Activated T-cell treated with anti-CD3 and anti-CD28 coated beads, Interleukin-2, amount 50 U/mL, for 1 hour (primary cell): ENCODE data around the gene ANXA5.
"Not testable (repeated sequence)": the region's sequence is repeated elsewhere in the genome, so short reads cannot be mapped to it uniquely, and the experiment has no call there.

Source experiments
- DNase-seq: peaks from one replicate; pipeline ENCODE4 v3.0.0-alpha.2; 2020

Gene ANXA5

DNA sequence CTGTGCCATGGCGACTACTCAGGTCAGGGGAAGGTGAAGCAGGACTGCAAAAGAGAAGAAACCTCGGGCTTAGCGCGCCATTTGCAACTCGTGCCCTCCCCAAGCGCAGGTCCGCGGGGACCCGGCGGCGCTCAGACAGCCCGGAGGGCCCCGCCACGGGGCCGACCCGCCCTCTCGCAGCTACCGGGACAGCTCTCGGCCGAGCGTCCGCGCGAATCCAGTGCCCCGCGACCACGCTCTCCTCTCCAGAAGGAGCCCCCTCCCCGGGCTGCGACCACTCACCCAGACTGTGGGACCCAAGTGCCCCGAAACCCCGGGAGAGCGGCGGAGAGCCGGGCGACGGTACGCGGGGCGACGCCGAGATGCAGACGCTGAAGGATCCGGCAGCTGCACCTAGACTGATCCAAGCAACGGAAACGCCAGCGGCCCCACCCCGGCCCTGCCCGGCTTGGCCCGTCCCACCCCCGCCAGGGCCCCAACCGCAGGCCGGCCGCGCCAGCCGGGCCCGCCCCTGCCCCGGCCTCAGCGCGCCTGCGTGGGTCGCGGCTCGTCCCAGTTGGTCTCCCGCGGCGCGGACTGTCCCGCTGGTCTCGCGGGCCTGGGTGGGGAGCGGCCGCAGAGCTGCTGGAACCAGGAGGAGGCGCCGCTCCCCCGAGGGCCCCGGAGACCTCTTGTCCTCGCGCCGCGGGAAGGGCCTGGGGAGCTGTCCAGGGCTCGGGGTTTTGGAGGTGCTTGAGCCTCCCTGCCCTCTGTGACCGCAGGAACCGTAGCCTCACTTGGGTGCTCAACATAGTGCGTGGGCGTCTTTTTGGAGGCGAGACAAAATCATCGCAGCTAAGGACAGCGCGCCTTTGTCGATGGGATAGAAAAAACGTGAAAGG lies at the start of gene ANXA5:
TSS of gene ANXA5 (minus strand) at position 400 of the 881 bp plus-strand sequence. CDS start at position 9, 391 bp downstream.
- peak; percentile 65 for DNase-seq

- no peak for DNase-seq
Measured at GRCh38 chr4:121742794-121743193, 46.0 kb upstream of the ANXA5 start.

GRCh38 chr4:121741751-121742150 lies 45.0 kb upstream of the ANXA5 start:
- DNase-seq = no peak

DNA sequence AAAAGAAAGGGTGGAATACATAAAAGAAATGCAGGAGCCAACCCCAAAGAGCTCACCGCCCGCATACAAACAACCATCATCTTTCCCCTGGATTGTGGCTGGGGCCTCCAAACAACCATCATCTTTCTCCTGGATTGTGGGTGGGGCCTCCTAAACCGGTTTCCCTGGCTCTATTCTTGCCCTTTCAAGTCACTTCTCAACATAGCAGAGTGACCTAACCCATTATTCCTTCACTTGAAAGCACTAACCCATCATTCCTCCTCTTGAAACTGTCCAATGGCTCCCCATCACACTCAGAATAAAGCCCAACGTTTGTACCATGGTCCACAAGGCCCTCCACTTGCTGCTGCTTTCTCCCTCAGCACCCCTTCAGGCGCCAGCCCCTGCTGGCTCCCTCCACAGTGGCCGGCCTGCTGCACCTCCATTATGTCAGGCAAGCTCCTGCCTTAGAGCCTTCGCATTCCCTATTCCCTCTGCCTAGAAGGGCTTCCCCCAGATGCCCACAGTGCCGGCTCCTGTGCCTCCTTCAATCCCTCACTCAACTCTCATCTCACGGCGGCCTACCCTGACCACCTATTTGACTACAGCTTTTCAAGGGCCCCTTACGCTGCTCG lies 44.1 kb upstream of the ANXA5 start:
- no peak for DNase-seq

DNA sequence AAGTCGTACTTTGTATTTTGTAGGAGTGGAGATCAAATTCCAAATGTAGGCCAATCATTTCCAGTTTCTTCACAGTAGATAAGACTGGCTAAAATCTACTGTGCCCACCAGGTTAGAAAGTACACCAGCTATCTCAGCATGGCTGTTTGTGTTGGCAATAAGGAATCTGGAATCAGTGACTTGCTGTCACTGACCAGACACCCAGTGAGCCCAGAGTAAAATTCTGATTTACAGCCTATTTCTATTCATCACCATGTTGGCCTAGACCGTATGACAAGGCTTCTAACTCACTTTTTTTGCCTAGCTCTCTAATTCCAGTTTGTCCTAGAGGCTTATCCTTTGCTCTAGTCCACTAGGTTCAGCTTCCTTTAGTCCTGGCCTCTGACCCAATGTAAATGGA lies 42.8 kb upstream of the ANXA5 start:
- DNase-seq = no peak

- DNase-seq = no peak
Measured at GRCh38 chr4:121738780-121739535, 42.2 kb upstream of the ANXA5 start.

- no peak for DNase-seq
Measured at GRCh38 chr4:121737846-121738554, 41.2 kb upstream of the ANXA5 start.

GRCh38 chr4:121736735-121737351 lies 40.1 kb upstream of the ANXA5 start:
- no peak for DNase-seq

DNA sequence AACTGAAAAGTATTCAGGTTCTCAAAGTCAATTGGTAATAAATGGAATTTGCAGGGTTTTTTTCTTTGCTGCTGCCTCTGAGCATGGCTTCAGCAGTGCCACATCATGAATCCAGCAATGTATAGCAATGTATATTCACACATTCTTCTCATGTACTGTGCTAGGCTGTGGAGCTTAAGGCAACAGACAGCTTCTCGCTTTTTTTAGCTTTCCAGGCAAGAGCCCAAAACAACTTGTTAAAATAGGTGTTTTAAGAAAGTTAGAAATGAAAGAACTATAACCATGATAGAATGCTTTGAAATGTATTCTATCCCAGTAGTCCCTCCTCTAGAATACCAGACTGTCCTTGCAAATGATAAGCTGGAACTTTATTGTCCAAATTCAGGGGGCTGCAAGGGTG lies 37.8 kb upstream of the ANXA5 start:
- DNase-seq = no peak

DNA sequence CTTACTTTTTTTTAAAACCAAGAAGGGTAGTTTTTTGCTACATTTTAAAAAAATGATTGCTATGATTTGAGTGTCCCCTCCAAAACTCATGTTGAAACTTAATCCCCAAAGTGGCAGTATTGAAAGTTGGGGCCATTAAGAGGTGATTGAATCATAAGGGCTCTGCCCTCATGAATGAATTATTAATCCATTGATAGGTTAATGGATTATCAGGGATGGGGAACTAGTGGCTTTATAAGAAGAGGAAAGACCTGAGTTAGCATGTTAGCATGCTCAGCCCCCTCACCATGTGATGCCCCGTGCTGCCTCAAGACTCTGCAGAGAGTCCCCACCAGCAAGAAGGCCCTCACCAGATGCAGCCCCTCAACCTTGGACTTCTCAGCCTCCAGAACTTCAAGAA lies 37.2 kb upstream of the ANXA5 start:
- no peak for DNase-seq

GRCh38 chr4:121729753-121730152 lies 33.0 kb upstream of the ANXA5 start:
- not testable (repeated sequence) for DNase-seq

GRCh38 chr4:121728798-121729226 lies 32.0 kb upstream of the ANXA5 start:
- DNase-seq = no peak

- DNase-seq = no peak
Measured at GRCh38 chr4:121728066-121728465, 31.3 kb upstream of the ANXA5 start.

- DNase-seq = peak; percentile 21
Measured at GRCh38 chr4:121726642-121727268, 30.0 kb upstream of the ANXA5 start.

GRCh38 chr4:121724671-121725070 lies 27.9 kb upstream of the ANXA5 start:
- no peak for DNase-seq

DNA sequence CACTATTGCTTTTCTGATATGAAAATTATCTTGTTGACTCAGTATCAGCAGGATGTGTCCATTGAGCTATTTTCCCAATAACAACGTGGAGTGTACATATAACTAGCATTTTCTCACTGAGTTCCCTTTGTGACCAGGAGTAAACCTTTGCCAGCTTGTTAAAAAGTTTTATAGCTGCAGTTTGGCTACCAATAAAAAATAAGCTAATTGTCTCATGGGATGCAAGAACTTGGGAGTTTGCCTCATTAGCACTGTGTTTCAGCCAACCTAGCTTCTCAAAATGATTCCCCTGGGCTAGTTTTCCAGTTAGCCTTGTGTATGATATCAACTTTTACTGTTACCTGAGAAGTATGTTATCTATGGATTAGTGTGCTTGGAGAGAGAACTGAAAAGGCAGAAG lies 24.9 kb upstream of the ANXA5 start:
- no peak for DNase-seq

GRCh38 chr4:121720109-121720508 lies 23.3 kb upstream of the ANXA5 start:
- DNase-seq = no peak

DNA sequence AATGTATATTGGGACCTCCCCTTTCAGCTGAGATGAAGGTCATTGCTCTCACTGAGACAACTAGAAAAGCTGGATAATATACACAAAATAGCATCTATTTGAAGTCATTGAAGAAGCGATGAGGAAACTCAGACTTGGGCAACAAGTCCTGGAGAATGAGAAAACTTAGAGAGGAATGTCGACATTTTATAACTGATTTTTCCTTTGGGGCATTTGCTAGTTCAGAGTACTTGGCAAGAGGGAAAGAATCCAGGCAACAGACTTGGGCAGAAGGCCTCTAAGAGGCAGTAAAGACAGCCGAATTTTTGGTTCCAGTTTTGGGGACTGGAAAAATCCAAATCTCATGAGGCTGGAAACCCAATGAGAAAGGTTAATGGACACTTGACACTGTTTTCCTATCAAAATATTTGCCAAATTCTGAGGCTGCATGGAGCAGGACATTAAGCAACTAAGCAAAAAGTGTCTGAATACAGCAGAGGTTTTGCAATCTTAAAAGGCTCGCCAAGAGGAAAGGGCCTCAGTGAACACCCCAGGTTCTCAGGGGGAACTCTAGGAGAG lies 21.0 kb upstream of the ANXA5 start:
- no peak for DNase-seq

- DNase-seq = no peak
Measured at GRCh38 chr4:121714548-121714947, 17.8 kb upstream of the ANXA5 start.

DNA sequence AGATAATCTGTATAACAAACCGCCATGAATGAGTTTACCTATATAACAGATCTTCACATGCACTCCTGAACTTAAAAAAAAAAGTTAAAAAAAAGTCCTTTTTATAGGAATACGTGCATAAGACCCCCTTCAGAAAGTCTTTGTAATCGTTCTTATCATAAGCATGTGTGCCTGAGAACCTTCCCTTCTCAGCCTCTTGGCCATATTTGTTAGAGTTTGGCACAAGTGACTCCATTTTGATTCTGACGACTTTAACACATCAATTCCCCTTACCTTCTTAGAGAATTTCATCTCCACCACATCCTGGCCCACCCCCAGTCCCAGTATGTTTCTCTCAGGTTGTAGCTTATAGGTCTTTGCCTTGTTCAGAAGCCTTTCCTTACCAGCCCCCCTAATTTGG lies 16.0 kb upstream of the ANXA5 start:
- no peak for DNase-seq

- no peak for DNase-seq
Measured at GRCh38 chr4:121712001-121712651, 15.3 kb upstream of the ANXA5 start.
